GM19468 (cell line): ENCODE data around the gene NELL1.

ENCODE experiments used
- ATAC-seq: cut with Tn5 transposase; IDR thresholded peaks from one replicate; pipeline ENCODE4 v1.9.1; 2021; ENCODE audit warnings: mild to moderate bottlenecking, moderate library complexity, moderate number of reproducible peaks; ENCODE audit not compliant: unreplicated experiment; ENCODE audit errors: extremely low read depth

Gene NELL1

GRCh38 chr11:20668844-20669819 is at the start of gene NELL1:
Gene NELL1 (plus strand): TSS chr11:20669586.
- no peak for ATAC-seq

- no peak for ATAC-seq
These were observed 48.4 kb upstream of the NELL1 start for GRCh38 chr11:20620988-20621387.

- ATAC-seq, result no peak
These were observed 47.7 kb upstream of the NELL1 start for GRCh38 chr11:20621679-20622078.

GRCh38 chr11:20623252-20623651 is 46.1 kb upstream of the NELL1 start:
- no peak for ATAC-seq

DNA sequence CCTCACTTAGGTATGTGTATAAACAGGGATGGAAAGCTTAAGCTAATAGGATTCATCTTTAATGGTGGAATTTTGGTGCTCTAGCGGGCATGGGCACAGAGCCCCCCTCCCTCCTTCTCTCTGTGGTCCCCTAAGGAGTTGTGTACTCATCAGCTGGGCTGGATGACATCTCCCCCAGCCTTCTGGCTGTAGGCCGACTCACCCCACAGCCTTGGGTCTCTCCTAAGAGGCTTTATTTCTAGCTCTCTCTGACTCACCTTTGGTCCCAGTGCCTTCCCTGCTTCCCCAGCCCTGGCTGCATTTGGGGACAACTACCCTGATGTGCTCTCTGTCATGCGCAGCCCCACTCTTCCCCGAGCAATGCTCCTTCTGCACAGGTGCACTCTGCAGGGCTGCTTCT is 43.1 kb upstream of the NELL1 start:
- ATAC-seq, result no peak

GRCh38 chr11:20627026-20627425 is 42.4 kb upstream of the NELL1 start:
- ATAC-seq, result no peak

- ATAC-seq, result no peak
These were observed 41.7 kb upstream of the NELL1 start for GRCh38 chr11:20627701-20628100.

GRCh38 chr11:20631519-20632168 is 37.7 kb upstream of the NELL1 start:
- no peak for ATAC-seq

DNA sequence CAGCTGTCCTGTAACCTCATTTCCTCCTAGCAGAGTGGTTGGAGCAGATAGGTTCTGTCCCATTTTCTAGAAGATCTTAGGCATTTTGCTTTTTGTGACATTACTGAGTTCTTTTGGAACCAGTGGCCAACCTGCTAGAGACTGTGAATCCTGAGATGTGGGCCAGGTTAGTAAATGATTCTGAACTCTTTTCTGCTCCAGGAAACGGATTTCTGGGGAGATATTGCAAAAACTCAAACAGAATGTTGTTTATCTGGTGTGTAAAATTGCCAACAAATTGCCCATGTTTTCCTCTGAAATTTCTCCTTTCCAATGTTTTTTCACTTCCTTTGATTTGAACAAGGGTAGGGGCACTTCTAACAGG is 37.2 kb upstream of the NELL1 start:
- ATAC-seq, result no peak

- no peak for ATAC-seq
These were observed 35.3 kb upstream of the NELL1 start for GRCh38 chr11:20634044-20634443.

GRCh38 chr11:20634781-20635180 is 34.6 kb upstream of the NELL1 start:
- ATAC-seq, result no peak

- no peak for ATAC-seq
These were observed 31.3 kb upstream of the NELL1 start for GRCh38 chr11:20638074-20638473.

- no peak for ATAC-seq
These were observed 29.7 kb upstream of the NELL1 start for GRCh38 chr11:20639688-20640087.

DNA sequence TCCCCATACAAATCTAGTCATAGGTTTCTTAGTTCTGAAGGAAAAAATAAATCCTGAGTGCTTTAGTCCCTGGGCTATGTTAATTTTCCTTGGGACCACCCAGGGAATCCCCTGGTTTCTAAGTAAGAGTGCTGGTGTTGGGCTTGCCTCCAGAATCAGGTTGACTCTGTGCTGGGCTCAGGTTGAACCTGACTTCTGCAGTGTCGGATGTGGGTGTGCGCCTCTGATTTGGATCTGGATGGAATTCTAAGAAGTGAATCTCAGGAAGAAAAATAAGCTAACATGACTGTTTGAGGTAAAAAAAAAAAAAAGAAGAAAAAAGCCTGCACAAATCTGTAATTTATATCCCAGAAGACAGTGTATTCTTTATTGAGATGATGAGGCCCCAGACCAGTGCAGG is 29.0 kb upstream of the NELL1 start:
- ATAC-seq, result no peak

GRCh38 chr11:20644360-20644759 is 25.0 kb upstream of the NELL1 start:
- ATAC-seq, result no peak

- peak; percentile 58 for ATAC-seq
These were observed 21.3 kb upstream of the NELL1 start for GRCh38 chr11:20647976-20648565.

DNA sequence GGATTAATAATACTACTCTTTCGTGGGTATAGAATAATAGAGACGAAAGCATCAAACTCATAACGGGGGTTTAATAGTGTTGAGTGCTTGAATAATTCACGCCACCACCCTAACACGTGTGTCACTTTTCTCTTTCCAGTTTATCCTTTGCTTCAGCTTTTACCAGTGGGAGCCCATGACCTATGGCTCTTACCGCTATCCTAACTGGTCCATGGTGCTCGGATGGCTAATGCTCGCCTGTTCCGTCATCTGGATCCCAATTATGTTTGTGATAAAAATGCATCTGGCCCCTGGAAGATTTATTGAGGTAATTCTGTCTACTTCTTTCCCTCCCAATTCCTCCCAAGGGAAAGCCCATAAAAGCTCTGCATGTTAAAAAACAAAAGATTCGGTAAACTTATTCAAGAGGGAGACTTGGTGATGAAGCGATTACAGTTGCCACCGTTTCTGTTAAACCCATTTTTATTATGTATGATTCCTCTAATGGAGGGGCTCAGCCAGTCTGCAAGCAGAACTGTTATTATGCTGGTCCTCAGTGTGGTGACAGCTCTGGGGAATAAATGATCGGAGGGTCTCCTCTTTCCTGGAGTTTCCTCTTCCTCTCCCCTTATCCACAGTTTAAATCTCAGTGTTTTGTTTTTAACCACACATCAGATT is 17.1 kb upstream of the NELL1 start:
- ATAC-seq, result no peak

GRCh38 chr11:20654038-20654437 is 15.3 kb upstream of the NELL1 start:
- no peak for ATAC-seq

GRCh38 chr11:20656901-20657300 is 12.5 kb upstream of the NELL1 start:
- ATAC-seq, result no peak

GRCh38 chr11:20658135-20658534 is 11.3 kb upstream of the NELL1 start:
- no peak for ATAC-seq

DNA sequence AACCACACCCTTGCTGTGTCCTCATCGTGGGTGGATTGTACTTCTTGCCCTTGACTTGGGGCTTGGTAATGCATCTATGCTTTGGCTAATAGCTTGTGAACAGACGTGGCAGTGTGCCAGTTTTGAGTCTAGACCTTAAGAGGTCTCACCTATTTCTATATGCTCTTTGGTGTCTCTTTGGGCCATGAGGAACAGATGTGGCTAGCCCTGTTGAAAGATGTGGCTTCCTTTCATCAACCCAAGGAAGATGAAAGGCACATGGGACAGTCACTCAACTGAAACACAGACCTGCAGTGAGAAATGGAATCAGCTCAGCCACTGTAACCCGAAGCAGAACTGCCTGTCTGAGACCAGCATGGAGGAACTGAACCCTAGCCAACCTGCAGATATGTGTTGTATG is 7.9 kb upstream of the NELL1 start:
- no peak for ATAC-seq
